SK-N-SH (cell line): Measurements from ENCODE around the gene RIPK4. TPM values are rescaled to one million over a fixed set of nuclear protein-coding genes. Genes with fewer than 3 reads are reported as not detected.

Experiments used
- CTCF ChIA-PET: fragments of 300-600, 350-600 bp; formaldehyde crosslinking; extraction: SDS; loops from one replicate; lab custom pipeline; 2021; lab: Yijun Ruan, JAX
- POLR2A ChIA-PET: fragments of 350-600 bp; sonication (Branson Sonifier 250); formaldehyde crosslinking; extraction: SDS; loops from one replicate; lab custom pipeline; 2020; ENCODE audit warnings: antibody characterized with exemption, inconsistent platforms; lab: Yijun Ruan, JAX
- DNase-seq: peaks from one replicate; pipeline ENCODE4 v3.0.0; 2012
- H2AFZ ChIP-seq: fragments of 200-600 bp; sonication (generic); 2 replicates; pipeline ENCODE4 v1.8.1; 2016; ENCODE audit warnings: antibody characterized with exemption, mild to moderate bottlenecking, low read depth
- H3F3A ChIP-seq: fragments of 200-600 bp; sonication (generic); replicated peaks from 2 replicates; pipeline ENCODE3; 2016; ENCODE audit warnings: antibody characterized with exemption, mild to moderate bottlenecking; ENCODE audit not compliant: insufficient read depth
- H3K27ac ChIP-seq, 2 experiments: fragments of 200-500 bp in 1 of 2; fragments of 200-600 bp in 1 of 2; sonication (Bioruptor generic) in 1 of 2; sonication (generic), shearing (Covaris generic) in 1 of 2; 2 replicates each; pipeline versions ENCODE4 v1.5.1 to v1.6.1; 2014 to 2016; ENCODE audit warnings: low read depth in 2 of 2, inconsistent platforms in 1 of 2, low read length in 1 of 2, mild to moderate bottlenecking in 1 of 2, mixed read lengths in 1 of 2
- H3K27me3 ChIP-seq: fragments of 200-600 bp; sonication (generic), shearing (Covaris generic); 2 replicates; pipeline ENCODE4 v1.6.1; 2016; ENCODE audit warnings: mixed run types; ENCODE audit not compliant: insufficient read depth
- H3K36me3 ChIP-seq, 2 experiments: fragments of 200-500 bp in 1 of 2; fragments of 200-600 bp in 1 of 2; sonication (Bioruptor generic) in 1 of 2; sonication (generic) in 1 of 2; replicated peaks in 1 of 2; 2 replicates each; pipeline versions ENCODE3 to v1.5.1; 2014 to 2016; ENCODE audit warnings: low read length in 1 of 2, mild to moderate bottlenecking in 1 of 2; ENCODE audit not compliant: insufficient read depth in 2 of 2, control insufficient read depth in 1 of 2
- H3K4me1 ChIP-seq, 2 experiments: fragments of 200-500 bp in 1 of 2; fragments of 200-600 bp in 1 of 2; sonication (Bioruptor generic) in 1 of 2; sonication (generic), shearing (Covaris generic) in 1 of 2; 2 replicates each; pipeline versions ENCODE4 v1.5.1 to v1.6.1; 2014 to 2016; ENCODE audit warnings: low read depth in 1 of 2, low read length in 1 of 2, mixed run types in 1 of 2; ENCODE audit not compliant: insufficient read depth in 2 of 2, control insufficient read depth in 1 of 2
- H3K4me2 ChIP-seq: fragments of 200-600 bp; sonication (generic), shearing (Covaris generic); 2 replicates; pipeline ENCODE4 v1.6.1; 2017; ENCODE audit warnings: mixed run types
- H3K4me3 ChIP-seq, 2 experiments: fragments of 200-500 bp in 1 of 2; fragments of 200-600 bp in 1 of 2; sonication (Bioruptor generic) in 1 of 2; sonication (generic), shearing (Covaris generic) in 1 of 2; 2 replicates each; pipeline versions ENCODE4 v1.5.1 to v1.8.1; 2014 to 2016; ENCODE audit warnings: low read depth in 2 of 2, inconsistent platforms in 1 of 2, low read length in 1 of 2, mild to moderate bottlenecking in 1 of 2, mixed read lengths in 1 of 2, moderate library complexity in 1 of 2
- H3K79me2 ChIP-seq: fragments of 200-600 bp; sonication (generic); 2 replicates; pipeline ENCODE4 v1.8.1; 2017; ENCODE audit warnings: mild to moderate bottlenecking; ENCODE audit not compliant: insufficient read depth
- H3K9ac ChIP-seq: fragments of 200-600 bp; sonication (generic); 2 replicates; pipeline ENCODE4 v1.6.1; 2017; ENCODE audit warnings: mixed run types
- H3K9me2 ChIP-seq: fragments of 200-600 bp; sonication (generic); 2 replicates; pipeline ENCODE4 v1.6.1; 2017; ENCODE audit warnings: mixed run types
- H3K9me3 ChIP-seq: fragments of 200-600 bp; sonication (generic); 2 replicates; pipeline ENCODE4 v1.6.1; 2017; ENCODE audit warnings: mixed run types, mild to moderate bottlenecking, moderate library complexity
- H4K20me1 ChIP-seq: fragments of 200-600 bp; sonication (generic); 2 replicates; pipeline ENCODE4 v1.6.1; 2017; ENCODE audit warnings: mild to moderate bottlenecking, mixed run types; ENCODE audit not compliant: insufficient read depth
- CHD2 ChIP-seq: fragments of 150-350 bp; IDR thresholded peaks from 2 replicates; pipeline ENCODE4 v1.6.1; 2018; ENCODE audit warnings: low read length; ENCODE audit not compliant: partially characterized antibody
- ELF1 ChIP-seq: IDR thresholded peaks from 2 replicates; pipeline ENCODE4 v1.4.0; 2012
- EP300 ChIP-seq, 2 experiments: IDR thresholded peaks; 2 replicates each; pipeline versions ENCODE4 v1.4.0 to v1.6.1; 2012; ENCODE audit warnings: borderline replicate concordance in 1 of 2, low read depth in 1 of 2, low read length in 1 of 2
- GABPA ChIP-seq: IDR thresholded peaks from 2 replicates; pipeline ENCODE4 v1.4.0; 2012; ENCODE audit warnings: low read depth, mild to moderate bottlenecking
- MEF2A ChIP-seq: IDR thresholded peaks from 2 replicates; pipeline ENCODE4 v1.4.0; 2012; ENCODE audit warnings: low read depth, borderline replicate concordance
- RFX5 ChIP-seq: IDR thresholded peaks from 2 replicates; pipeline ENCODE4 v1.6.1; 2012; ENCODE audit warnings: mild to moderate bottlenecking, improper control_type of control experiment, low read length
- RXRA ChIP-seq: IDR thresholded peaks from 2 replicates; pipeline ENCODE4 v1.4.0; 2012; ENCODE audit warnings: low read depth, mild to moderate bottlenecking, borderline replicate concordance
- SMC3 ChIP-seq: IDR thresholded peaks from 2 replicates; pipeline ENCODE4 v1.6.1; 2012; ENCODE audit warnings: low read depth, low read length, improper control_type of control experiment
- TCF12 ChIP-seq: IDR thresholded peaks from 2 replicates; pipeline ENCODE4 v1.4.0; 2012
- TEAD4 ChIP-seq: IDR thresholded peaks from 2 replicates; pipeline ENCODE4 v1.4.0; 2012; ENCODE audit warnings: mild to moderate bottlenecking, borderline replicate concordance; ENCODE audit not compliant: insufficient read depth
- WGBS: methylation state at CpG from one replicate; pipeline ENCODE4 v1.1.6; 2017; ENCODE audit warnings: low lambda C conversion rate; 5-methylcytosine and 5-hydroxymethylcytosine counted together
- polyA plus RNA-seq, 3 experiments: library from polyadenylated mRNA; depleted of rRNA; stranded (reverse); fragments of >200 nt; gene quantifications; 2 replicates each; pipeline ENCODE4 v1.2.3, GENCODE V29; 2012
- TF ChIP-seq, protein P1 (sequence below): fragments of 150-350 bp; IDR thresholded peaks from 2 replicates; pipeline ENCODE4 v1.6.1; 2016; ENCODE audit warnings: mild to moderate bottlenecking, low read depth, low read length
- TF ChIP-seq, protein P2 (sequence below): fragments of 200-600 bp; sonication (generic); IDR thresholded peaks from 2 replicates; pipeline ENCODE4 v1.6.1; 2017; ENCODE audit warnings: antibody characterized with exemption, mild to moderate bottlenecking, moderate library complexity
- TF ChIP-seq, protein P3 (sequence below): IDR thresholded peaks from 2 replicates; pipeline ENCODE4; 2012
- TF ChIP-seq, protein P4 (sequence below): IDR thresholded peaks from 2 replicates; pipeline ENCODE4 v1.4.0; 2012; ENCODE audit warnings: low read depth
- TF ChIP-seq, protein P5 (sequence below): IDR thresholded peaks from 2 replicates; pipeline ENCODE4 v1.6.1; 2012; ENCODE audit warnings: mild to moderate bottlenecking, low read depth, low read length, moderate library complexity

The RIPK4 gene
- polyA plus RNA-seq, 1 of the 3 experiments (the other 2 are of a cell fraction) = 11.0 TPM

DNA sequence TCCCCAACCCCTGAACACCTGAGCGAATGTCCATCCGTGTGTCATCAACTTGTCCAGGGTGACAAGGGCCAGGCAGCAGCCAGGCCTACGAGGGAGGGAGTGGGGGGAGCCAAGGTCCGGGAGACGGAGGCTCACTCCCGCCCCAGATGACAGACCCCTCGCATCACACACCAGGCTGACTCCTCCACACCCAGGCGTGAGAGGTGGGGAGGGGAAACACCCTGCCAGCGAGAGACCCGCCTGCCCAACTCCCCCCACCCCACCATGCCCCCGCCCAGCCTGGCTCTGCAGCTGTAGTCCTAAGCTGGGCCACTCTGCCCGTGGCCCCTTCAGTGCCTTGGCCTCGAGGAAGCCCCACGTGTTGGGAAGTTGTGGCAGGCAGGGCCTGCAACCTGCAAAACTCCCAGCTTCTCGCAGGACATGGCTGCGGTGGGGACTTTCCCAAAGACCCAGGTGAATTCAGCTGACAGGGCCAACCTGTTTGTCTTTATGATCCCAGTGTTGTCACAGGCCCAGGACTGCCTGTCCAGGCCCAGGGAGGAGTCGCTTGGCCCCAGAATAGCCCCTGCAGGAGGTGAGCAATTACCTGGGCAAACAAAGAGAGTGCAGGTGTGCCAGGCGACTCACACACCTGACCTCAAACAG is 62.9 kb downstream of the RIPK4 start:
- Histone ChIP-seq H3K9ac (no peak overlapping the region), H3K27ac (no peak overlapping the region), H2AFZ (no peak overlapping the region), H3K79me2 (no peaks in the 10 kb centered on the region), H3K36me3 (no peaks in the 10 kb centered on the region), H3K4me2 (no peak overlapping the region), H3K9me3 (no peaks in the 10 kb centered on the region), H3K4me3 (no peak overlapping the region)
- WGBS = 82% methylated on average over 12 of the region's 18 CpGs
- no peak for DNase-seq
- CTCF ChIA-PET = no interaction called here
- no peak for TF ChIP-seq ELF1
- TF ChIP-seq GABPA = no peak
- TF ChIP-seq, protein P1, sequence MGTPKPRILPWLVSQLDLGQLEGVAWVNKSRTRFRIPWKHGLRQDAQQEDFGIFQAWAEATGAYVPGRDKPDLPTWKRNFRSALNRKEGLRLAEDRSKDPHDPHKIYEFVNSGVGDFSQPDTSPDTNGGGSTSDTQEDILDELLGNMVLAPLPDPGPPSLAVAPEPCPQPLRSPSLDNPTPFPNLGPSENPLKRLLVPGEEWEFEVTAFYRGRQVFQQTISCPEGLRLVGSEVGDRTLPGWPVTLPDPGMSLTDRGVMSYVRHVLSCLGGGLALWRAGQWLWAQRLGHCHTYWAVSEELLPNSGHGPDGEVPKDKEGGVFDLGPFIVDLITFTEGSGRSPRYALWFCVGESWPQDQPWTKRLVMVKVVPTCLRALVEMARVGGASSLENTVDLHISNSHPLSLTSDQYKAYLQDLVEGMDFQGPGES = no peak
- TF ChIP-seq, protein P2, sequence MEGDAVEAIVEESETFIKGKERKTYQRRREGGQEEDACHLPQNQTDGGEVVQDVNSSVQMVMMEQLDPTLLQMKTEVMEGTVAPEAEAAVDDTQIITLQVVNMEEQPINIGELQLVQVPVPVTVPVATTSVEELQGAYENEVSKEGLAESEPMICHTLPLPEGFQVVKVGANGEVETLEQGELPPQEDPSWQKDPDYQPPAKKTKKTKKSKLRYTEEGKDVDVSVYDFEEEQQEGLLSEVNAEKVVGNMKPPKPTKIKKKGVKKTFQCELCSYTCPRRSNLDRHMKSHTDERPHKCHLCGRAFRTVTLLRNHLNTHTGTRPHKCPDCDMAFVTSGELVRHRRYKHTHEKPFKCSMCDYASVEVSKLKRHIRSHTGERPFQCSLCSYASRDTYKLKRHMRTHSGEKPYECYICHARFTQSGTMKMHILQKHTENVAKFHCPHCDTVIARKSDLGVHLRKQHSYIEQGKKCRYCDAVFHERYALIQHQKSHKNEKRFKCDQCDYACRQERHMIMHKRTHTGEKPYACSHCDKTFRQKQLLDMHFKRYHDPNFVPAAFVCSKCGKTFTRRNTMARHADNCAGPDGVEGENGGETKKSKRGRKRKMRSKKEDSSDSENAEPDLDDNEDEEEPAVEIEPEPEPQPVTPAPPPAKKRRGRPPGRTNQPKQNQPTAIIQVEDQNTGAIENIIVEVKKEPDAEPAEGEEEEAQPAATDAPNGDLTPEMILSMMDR = no peak
- TF ChIP-seq, protein P3, sequence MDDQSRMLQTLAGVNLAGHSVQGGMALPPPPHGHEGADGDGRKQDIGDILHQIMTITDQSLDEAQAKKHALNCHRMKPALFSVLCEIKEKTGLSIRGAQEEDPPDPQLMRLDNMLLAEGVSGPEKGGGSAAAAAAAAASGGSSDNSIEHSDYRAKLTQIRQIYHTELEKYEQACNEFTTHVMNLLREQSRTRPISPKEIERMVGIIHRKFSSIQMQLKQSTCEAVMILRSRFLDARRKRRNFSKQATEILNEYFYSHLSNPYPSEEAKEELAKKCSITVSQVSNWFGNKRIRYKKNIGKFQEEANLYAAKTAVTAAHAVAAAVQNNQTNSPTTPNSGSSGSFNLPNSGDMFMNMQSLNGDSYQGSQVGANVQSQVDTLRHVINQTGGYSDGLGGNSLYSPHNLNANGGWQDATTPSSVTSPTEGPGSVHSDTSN = no peak
- TF ChIP-seq, all 33 proteins: peak for 0
- Histone ChIP-seq H3K27me3 (no peaks in the 10 kb centered on the region), H3F3A (no peaks in the 10 kb centered on the region), H4K20me1 (no peaks in the 10 kb centered on the region), H3K4me1 (no peaks in the 10 kb centered on the region), H3K9me2 (no peaks in the 10 kb centered on the region)
- POLR2A ChIA-PET = no interaction called here

DNA sequence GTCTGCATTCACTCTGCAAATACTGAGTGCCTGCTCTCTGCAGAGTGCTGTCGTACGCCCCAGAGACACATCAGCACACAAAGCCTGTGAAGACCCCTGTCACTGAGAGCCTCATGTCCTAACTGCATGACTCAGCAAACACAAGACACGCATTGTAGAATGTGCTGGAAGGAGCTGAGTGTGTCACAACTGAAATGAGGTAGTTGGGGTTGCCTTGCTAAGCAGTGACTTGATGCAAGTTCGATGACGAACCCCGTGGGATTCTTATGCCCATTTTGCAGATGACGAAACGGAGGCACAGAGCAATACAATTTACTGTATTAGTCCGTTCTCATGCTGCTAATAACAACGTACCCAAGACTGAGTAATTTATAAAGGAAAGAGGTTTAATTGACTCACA is 65.1 kb downstream of the RIPK4 start:
- H2AFZ ChIP-seq = no peak overlapping the region
- no peak for DNase-seq
- H3F3A ChIP-seq = no peaks in the 10 kb centered on the region
- H3K36me3 ChIP-seq = no peaks in the 10 kb centered on the region
- no peaks in the 10 kb centered on the region for H3K4me1 ChIP-seq
- CTCF ChIA-PET = no interaction called here
- H3K9ac ChIP-seq = no peak overlapping the region
- no peak overlapping the region for H3K4me3 ChIP-seq
- H3K9me2 ChIP-seq = no peaks in the 10 kb centered on the region
- H3K27ac ChIP-seq = no peak overlapping the region
- H3K27me3 ChIP-seq = no peaks in the 10 kb centered on the region
- POLR2A ChIA-PET = no interaction called here
- H3K79me2 ChIP-seq = no peaks in the 10 kb centered on the region
- no peaks in the 10 kb centered on the region for H3K9me3 ChIP-seq
- WGBS = 64% methylated on average over 8 of the region's 10 CpGs
- no peaks in the 10 kb centered on the region for H4K20me1 ChIP-seq
- no peak overlapping the region for H3K4me2 ChIP-seq
- TF ChIP-seq, protein P4, sequence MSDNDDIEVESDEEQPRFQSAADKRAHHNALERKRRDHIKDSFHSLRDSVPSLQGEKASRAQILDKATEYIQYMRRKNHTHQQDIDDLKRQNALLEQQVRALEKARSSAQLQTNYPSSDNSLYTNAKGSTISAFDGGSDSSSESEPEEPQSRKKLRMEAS = no peak
- TF ChIP-seq RXRA (no peak), CHD2 (no peak), TCF12 (no peak), TEAD4 (no peak), RFX5 (no peak), SMC3 (no peak), ELF1 (no peak), GABPA (no peak), EP300 (IDR thresholded peaks at IDR 0.05; ENCODE audit: borderline replicate concordance in 1 of 2, low read depth in 1 of 2, low read length in 1 of 2) (no peak), MEF2A (no peak)
- TF ChIP-seq, protein P5, sequence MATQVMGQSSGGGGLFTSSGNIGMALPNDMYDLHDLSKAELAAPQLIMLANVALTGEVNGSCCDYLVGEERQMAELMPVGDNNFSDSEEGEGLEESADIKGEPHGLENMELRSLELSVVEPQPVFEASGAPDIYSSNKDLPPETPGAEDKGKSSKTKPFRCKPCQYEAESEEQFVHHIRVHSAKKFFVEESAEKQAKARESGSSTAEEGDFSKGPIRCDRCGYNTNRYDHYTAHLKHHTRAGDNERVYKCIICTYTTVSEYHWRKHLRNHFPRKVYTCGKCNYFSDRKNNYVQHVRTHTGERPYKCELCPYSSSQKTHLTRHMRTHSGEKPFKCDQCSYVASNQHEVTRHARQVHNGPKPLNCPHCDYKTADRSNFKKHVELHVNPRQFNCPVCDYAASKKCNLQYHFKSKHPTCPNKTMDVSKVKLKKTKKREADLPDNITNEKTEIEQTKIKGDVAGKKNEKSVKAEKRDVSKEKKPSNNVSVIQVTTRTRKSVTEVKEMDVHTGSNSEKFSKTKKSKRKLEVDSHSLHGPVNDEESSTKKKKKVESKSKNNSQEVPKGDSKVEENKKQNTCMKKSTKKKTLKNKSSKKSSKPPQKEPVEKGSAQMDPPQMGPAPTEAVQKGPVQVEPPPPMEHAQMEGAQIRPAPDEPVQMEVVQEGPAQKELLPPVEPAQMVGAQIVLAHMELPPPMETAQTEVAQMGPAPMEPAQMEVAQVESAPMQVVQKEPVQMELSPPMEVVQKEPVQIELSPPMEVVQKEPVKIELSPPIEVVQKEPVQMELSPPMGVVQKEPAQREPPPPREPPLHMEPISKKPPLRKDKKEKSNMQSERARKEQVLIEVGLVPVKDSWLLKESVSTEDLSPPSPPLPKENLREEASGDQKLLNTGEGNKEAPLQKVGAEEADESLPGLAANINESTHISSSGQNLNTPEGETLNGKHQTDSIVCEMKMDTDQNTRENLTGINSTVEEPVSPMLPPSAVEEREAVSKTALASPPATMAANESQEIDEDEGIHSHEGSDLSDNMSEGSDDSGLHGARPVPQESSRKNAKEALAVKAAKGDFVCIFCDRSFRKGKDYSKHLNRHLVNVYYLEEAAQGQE = no peak
- TF ChIP-seq, protein P2 = no peak
